MM.1S (cell line): Measurements from ENCODE around the gene NRG3.

ENCODE experiments used
- DNase-seq: peaks from one replicate; pipeline ENCODE4 v3.0.0-alpha.2; 2015
- H2AFZ ChIP-seq: fragments of 300-600 bp; sonication (generic); 2 replicates; pipeline ENCODE4 v1.6.0; 2016; ENCODE audit warnings: antibody characterized with exemption, low read length
- H3F3A ChIP-seq: fragments of 300-600 bp; sonication (generic); 2 replicates; pipeline ENCODE4 v1.6.1; 2016; ENCODE audit warnings: mild to moderate bottlenecking, antibody characterized with exemption, low read length, moderate library complexity, mixed read lengths; ENCODE audit not compliant: insufficient read depth
- H3K27ac ChIP-seq: fragments of 300-600 bp; sonication (generic); 2 replicates; pipeline ENCODE4 v1.5.1; 2016; ENCODE audit warnings: mild to moderate bottlenecking, low read length
- H3K27me3 ChIP-seq: fragments of 300-600 bp; sonication (generic); replicated peaks from 2 replicates; pipeline ENCODE4 v1.6.0; 2016; ENCODE audit warnings: low read length; ENCODE audit not compliant: insufficient read depth
- H3K36me3 ChIP-seq: fragments of 300-600 bp; sonication (generic); replicated peaks from 2 replicates; pipeline ENCODE4 v1.6.1; 2016; ENCODE audit warnings: mild to moderate bottlenecking, low read length, mixed read lengths; ENCODE audit not compliant: insufficient read depth
- H3K4me1 ChIP-seq: fragments of 300-600 bp; sonication (generic); 2 replicates; pipeline ENCODE4 v1.6.1; 2016; ENCODE audit warnings: low read length, mixed read lengths
- H3K4me2 ChIP-seq: fragments of 300-600 bp; sonication (generic); 2 replicates; pipeline ENCODE4 v1.6.0; 2016; ENCODE audit warnings: low read depth, low read length
- H3K4me3 ChIP-seq: fragments of 300-600 bp; sonication (generic); 2 replicates; pipeline ENCODE4 v1.5.1; 2016; ENCODE audit warnings: low read length, mixed read lengths
- H3K79me2 ChIP-seq: fragments of 300-600 bp; sonication (generic); 2 replicates; pipeline ENCODE4 v1.6.1; 2016; ENCODE audit warnings: mixed run types, low read length, mixed read lengths
- H3K9ac ChIP-seq: fragments of 300-600 bp; sonication (generic); 2 replicates; pipeline ENCODE4 v1.6.1; 2016; ENCODE audit warnings: low read length, mixed read lengths
- H3K9me2 ChIP-seq: fragments of 300-600 bp; sonication (generic); replicated peaks from 2 replicates; pipeline ENCODE4 v1.6.1; 2016; ENCODE audit warnings: mild to moderate bottlenecking, low read length, mixed read lengths; ENCODE audit not compliant: insufficient read depth
- H3K9me3 ChIP-seq: fragments of 300-600 bp; sonication (generic); replicated peaks from 2 replicates; pipeline ENCODE4 v1.6.1; 2016; ENCODE audit warnings: mild to moderate bottlenecking, low read length, mixed read lengths; ENCODE audit not compliant: insufficient read depth
- H4K20me1 ChIP-seq: fragments of 300-600 bp; sonication (generic); 2 replicates; pipeline ENCODE4 v1.6.1; 2016; ENCODE audit warnings: mild to moderate bottlenecking, low read length, moderate library complexity, mixed read lengths; ENCODE audit not compliant: insufficient read depth
- EZH2 ChIP-seq: fragments of 300-600 bp; sonication (generic); optimal IDR thresholded peaks from 2 replicates; pipeline ENCODE3; 2017; ENCODE audit warnings: low read depth, mild to moderate bottlenecking, antibody characterized with exemption, low read length, mixed read lengths
- EZH2phosphoT487 ChIP-seq: fragments of 300-600 bp; sonication (generic); IDR thresholded peaks from 2 replicates; pipeline ENCODE4 v1.6.1; 2018; ENCODE audit warnings: antibody characterized with exemption, low read length
- TF ChIP-seq, protein P1 (sequence below): fragments of 300-600 bp; sonication (generic); IDR thresholded peaks from 2 replicates; pipeline ENCODE4 v1.5.1; 2016; ENCODE audit warnings: antibody characterized with exemption, low read length, mixed read lengths

The NRG3 gene

DNA sequence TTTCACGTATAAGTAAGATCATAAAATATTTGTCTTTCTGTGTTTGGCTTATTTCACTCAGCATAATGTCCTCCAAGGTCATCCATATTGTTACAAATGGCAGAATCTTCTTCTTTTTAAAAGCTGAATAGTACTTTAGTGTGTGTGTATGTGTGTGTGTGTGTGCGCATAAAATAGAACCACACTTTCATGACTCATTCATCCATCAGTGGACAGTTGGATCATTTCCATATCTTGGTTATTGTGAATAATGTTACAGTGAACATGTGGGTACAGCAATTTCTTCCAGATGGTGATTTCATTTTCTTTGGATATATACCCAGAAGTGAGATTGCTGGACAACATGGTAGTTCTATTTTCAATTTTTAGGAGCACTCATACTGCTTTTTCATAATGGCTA, 622.4 kb downstream of the NRG3 start:
- no peaks in the 10 kb centered on the region for H3K36me3 ChIP-seq
- no peak overlapping the region for H3K9ac ChIP-seq
- H3K4me1 ChIP-seq, result no peaks in the 10 kb centered on the region
- no peaks in the 10 kb centered on the region for H3K27me3 ChIP-seq
- H3K27ac ChIP-seq, result no peak overlapping the region
- no peaks in the 10 kb centered on the region for H3K9me3 ChIP-seq
- H3K9me2 ChIP-seq, result no peaks in the 10 kb centered on the region
- no peaks in the 10 kb centered on the region for H3K79me2 ChIP-seq
- H2AFZ ChIP-seq, result no peak overlapping the region
- no peak overlapping the region for H3K4me3 ChIP-seq
- no peak for DNase-seq
- no peaks in the 10 kb centered on the region for H4K20me1 ChIP-seq
- TF ChIP-seq EZH2 (no peak), EZH2phosphoT487 (no peak)
- TF ChIP-seq, protein P1, sequence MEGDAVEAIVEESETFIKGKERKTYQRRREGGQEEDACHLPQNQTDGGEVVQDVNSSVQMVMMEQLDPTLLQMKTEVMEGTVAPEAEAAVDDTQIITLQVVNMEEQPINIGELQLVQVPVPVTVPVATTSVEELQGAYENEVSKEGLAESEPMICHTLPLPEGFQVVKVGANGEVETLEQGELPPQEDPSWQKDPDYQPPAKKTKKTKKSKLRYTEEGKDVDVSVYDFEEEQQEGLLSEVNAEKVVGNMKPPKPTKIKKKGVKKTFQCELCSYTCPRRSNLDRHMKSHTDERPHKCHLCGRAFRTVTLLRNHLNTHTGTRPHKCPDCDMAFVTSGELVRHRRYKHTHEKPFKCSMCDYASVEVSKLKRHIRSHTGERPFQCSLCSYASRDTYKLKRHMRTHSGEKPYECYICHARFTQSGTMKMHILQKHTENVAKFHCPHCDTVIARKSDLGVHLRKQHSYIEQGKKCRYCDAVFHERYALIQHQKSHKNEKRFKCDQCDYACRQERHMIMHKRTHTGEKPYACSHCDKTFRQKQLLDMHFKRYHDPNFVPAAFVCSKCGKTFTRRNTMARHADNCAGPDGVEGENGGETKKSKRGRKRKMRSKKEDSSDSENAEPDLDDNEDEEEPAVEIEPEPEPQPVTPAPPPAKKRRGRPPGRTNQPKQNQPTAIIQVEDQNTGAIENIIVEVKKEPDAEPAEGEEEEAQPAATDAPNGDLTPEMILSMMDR, result no peak
- H3K4me2 ChIP-seq, result no peak overlapping the region
- H3F3A ChIP-seq, result no peaks in the 10 kb centered on the region

DNA sequence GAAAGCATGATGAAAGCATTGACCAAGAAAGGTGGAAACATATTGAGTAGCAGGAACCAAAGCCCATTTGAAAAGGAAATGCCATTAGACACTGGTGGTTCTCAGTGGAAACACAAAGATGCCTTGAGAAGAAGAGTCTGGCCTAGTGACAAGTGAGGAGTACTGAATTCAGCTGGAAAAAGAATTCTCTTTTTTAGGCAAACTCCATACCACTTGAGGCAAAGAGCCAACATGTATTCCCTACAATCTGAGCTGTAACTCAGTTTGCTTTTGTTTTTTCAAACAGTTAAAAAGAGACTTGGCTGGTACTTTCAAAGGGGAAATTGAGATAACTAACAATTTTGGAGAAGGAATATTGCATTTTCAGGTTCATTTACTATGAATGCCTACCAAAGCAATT, 624.0 kb downstream of the NRG3 start:
- Histone ChIP-seq H3K9me2 (no peaks in the 10 kb centered on the region), H3F3A (no peaks in the 10 kb centered on the region), H3K27ac (no peak overlapping the region), H3K4me3 (no peak overlapping the region), H3K9me3 (no peaks in the 10 kb centered on the region), H3K27me3 (no peaks in the 10 kb centered on the region), H3K79me2 (no peaks in the 10 kb centered on the region), H3K4me1 (peaks cover 4% of the 10 kb centered on the region), H3K9ac (no peak overlapping the region), H3K36me3 (no peaks in the 10 kb centered on the region), H4K20me1 (no peaks in the 10 kb centered on the region), H2AFZ (no peak overlapping the region), H3K4me2 (no peak overlapping the region)
- no peak for DNase-seq
- no peak for TF ChIP-seq EZH2phosphoT487
- no peak for TF ChIP-seq EZH2
- TF ChIP-seq, protein P1, result no peak

DNA sequence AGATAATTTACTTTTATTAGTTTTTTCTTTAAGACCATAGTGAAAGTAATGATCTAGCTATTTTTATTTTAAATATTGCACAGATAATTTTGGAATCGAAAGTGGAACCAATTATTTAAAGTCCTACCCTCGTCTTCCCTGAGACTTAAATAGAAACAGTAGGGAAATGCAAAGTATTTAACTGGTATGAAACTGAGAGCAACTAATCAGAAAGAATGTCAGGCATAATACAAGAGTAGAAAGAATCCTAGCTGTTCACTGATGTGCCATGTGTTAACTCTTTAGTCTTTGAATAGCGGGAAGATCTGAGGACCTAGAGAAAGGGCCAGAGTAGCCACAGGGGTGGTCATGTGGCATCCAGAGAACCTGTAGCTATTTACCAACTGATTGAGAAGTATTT, 630.0 kb downstream of the NRG3 start:
- H3F3A ChIP-seq, result 0 out of 2 replicates have a peak, but pooled peaks cover 3% of the 10 kb centered on the region
- peak; percentile 81 for DNase-seq
- H3K9me2 ChIP-seq, result no peaks in the 10 kb centered on the region
- peak overlapping the region; percentile 60 for H3K4me2 ChIP-seq
- no peak for TF ChIP-seq EZH2phosphoT487
- 0 out of 2 replicates have a peak overlapping the region, but pooled peaks have one; percentile 2 for H3K4me3 ChIP-seq
- H3K36me3 ChIP-seq, result no peaks in the 10 kb centered on the region
- no peaks in the 10 kb centered on the region for H3K79me2 ChIP-seq
- H2AFZ ChIP-seq, result no peak overlapping the region
- no peak overlapping the region for H3K9ac ChIP-seq
- H3K4me1 ChIP-seq, result peaks cover 36% of the 10 kb centered on the region
- H3K27ac ChIP-seq, result peak overlapping the region; percentile 18; the same call in 1 of the 2 replicates
- H3K27me3 ChIP-seq, result peaks cover 4% of the 10 kb centered on the region
- H3K9me3 ChIP-seq, result no peaks in the 10 kb centered on the region
- no peaks in the 10 kb centered on the region for H4K20me1 ChIP-seq

DNA sequence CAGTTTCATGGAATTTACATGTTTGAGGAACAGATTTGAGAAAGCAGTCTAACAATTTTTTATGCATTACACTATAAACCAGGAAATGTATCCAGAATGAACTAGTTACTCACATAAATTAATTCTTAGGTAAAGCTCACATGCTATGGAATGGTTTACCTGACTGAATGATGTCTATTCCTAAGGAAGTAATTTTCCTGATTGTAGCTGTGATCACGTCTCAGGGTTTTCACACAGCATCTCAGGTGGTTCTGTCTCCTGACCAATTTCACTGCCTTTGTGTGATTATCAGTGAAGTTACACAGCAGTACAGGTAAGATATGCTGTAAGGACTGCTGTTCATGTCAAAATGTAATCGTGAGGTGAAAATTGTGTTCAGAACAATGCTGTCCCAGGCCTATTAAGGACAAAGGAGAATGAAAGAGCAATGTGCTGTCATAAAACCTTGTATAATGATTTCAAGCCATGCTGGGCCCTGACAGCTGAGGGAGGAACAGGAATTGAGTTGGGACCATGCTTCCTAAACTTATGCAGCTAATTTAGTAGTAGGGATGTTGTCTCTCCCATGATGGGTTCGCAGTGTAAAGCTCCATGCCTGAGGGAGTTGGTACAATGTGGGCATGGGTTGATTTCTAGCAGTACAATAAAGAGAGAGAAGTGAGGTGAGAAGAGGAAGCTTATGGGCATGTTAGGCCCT, 631.8 kb downstream of the NRG3 start:
- Histone ChIP-seq H3K4me2 (no peak overlapping the region), H3K79me2 (no peaks in the 10 kb centered on the region)
- TF ChIP-seq, protein P1, result no peak
- TF ChIP-seq EZH2phosphoT487 (no peak), EZH2 (no peak)

More for the DNA sequence above, 631.8 kb downstream of the NRG3 start:
- Histone ChIP-seq H3F3A (0 out of 2 replicates have a peak, but pooled peaks cover 3% of the 10 kb centered on the region), H3K9ac (no peak overlapping the region), H3K4me1 (peaks cover 36% of the 10 kb centered on the region), H3K9me2 (no peaks in the 10 kb centered on the region), H4K20me1 (no peaks in the 10 kb centered on the region), H3K27me3 (peaks cover 4% of the 10 kb centered on the region), H3K4me3 (no peak overlapping the region), H3K36me3 (no peaks in the 10 kb centered on the region), H3K27ac (no peak overlapping the region), H3K9me3 (no peaks in the 10 kb centered on the region), H2AFZ (no peak overlapping the region)
- DNase-seq, result no peak
